Activated gamma-delta T cell treated with Interleukin-2 at 50 U/mL for 16 hours (primary cell): ENCODE results near the gene NAXE.
A peak's percentile ranks its signal among the peaks of the same experiment; 100 is the strongest.
"Not testable (repeated sequence)": the region's sequence is repeated elsewhere in the genome, so short reads cannot be mapped to it uniquely, and the experiment has no call there.

Experiments used
- DNase-seq: peaks from one replicate; pipeline ENCODE4 v3.0.0-alpha.2; 2020

The NAXE gene

GRCh38 chr1:156571261-156571852 lies 20.2 kb upstream of the NAXE start:
- no peak for DNase-seq

DNA sequence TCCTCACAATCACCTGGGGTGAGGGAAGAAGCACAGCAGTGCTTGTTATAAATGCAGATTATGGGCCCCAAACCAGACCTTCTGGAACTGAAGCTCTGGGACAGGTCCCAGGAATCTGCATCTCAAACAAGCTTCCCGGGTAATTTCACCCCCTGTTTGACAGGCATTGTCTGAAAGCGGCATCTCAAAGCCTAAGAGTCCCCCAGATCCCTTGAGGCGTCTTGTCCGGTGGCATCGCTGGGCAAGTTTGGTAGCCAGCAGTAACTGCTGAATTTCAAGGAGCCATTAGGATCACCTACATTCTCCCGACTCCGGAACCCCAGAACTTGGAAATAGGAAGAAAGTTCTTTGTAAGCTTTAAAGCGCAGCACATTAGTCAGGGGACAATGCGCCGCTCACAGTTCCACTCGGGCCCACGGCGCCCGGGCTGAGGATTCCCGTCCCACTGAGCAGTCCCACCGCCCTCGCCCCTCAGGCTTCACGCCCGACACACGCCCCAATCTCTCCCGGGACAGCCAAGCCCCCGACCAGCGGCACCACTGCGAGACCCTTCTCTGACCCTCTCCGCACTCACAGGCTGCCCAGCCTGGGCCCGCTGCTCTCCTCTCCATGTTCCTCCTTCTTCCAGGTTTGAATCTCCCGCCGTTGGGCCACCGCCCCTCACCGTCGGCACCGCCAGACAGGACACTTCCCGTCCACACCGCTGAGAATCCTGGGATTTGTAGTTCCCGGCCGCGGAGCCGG lies 19.5 kb upstream of the NAXE start, which contains the start of gene IQGAP3:
Gene IQGAP3, minus strand, starts transcription at position 647 of the 744 bp plus-strand sequence. Its CDS starts 36 bp downstream, at position 611.
- DNase-seq = peak; percentile 63

- no peak for DNase-seq
These were observed 18.9 kb upstream of the NAXE start for GRCh38 chr1:156572663-156573018.

DNA sequence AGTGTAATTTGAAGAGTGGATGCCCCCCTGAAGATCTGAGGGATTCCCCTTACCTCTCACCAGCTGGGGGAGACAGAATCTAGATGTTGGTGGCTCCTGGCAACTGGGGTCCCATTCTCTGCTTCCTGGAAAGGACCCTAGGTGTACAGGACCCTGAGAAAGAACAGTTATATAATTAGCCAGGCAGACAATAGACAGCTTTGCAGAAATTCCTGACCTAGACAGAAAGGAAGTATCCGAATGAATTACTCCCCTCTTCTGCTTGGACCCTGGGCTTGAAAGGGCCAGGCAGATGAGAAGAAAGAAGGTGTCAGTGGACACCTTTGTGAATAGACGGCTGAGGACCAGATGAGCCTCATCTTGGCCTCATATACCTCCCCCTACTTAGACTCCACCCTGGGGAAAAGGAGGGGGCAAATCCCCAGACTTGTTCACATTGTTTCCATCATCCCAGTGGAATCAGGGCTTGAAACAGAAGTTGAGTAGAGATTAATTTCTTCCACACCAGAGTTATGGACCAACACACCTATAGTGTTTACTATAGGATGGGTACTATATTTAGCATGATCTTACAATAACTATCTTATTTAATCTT lies 17.4 kb upstream of the NAXE start:
- no peak for DNase-seq

GRCh38 chr1:156577550-156577949 lies 14.0 kb upstream of the NAXE start:
- DNase-seq = no peak

GRCh38 chr1:156578055-156578454 lies 13.5 kb upstream of the NAXE start:
- no peak for DNase-seq

GRCh38 chr1:156579472-156579871 lies 12.1 kb upstream of the NAXE start, which contains the start of gene TTC24:
Gene TTC24, plus strand, starts transcription at chr1:156579723. Its CDS starts 1,642 bp downstream, at chr1:156581365.
- no peak for DNase-seq

- peak; percentile 70 for DNase-seq
These were observed 9.8 kb upstream of the NAXE start for GRCh38 chr1:156581661-156582387.

DNA sequence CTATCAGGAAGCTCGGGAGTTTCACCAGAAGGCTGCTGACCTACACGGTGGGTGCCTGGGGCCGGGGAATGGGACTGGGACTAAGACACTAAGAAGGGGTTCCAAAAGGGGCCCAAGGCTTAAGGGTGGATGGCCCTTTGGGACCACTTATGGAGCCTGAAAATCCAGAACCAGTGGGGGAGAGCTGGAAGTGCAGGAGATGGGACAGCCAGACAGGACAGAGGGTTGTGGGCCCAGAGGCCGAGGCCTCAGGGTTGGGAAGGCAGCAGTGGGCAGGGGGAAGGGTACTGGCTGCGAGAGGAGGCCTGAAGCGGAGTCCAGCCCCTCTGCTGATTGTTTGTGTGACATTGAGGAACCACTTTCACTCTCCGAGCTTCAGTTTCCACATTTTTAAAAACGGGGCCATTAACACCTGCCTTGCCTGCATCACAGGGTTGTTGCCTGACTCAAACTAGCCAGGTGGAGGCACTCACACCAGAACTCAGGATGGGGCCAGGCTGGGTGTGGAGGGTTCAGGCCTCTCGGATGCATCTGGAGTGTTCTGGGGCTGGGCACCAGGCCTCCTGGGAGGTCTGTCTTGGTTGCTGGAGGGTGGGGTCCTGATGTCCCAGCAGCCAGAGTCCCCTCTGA lies 9.1 kb upstream of the NAXE start:
- no peak for DNase-seq

DNA sequence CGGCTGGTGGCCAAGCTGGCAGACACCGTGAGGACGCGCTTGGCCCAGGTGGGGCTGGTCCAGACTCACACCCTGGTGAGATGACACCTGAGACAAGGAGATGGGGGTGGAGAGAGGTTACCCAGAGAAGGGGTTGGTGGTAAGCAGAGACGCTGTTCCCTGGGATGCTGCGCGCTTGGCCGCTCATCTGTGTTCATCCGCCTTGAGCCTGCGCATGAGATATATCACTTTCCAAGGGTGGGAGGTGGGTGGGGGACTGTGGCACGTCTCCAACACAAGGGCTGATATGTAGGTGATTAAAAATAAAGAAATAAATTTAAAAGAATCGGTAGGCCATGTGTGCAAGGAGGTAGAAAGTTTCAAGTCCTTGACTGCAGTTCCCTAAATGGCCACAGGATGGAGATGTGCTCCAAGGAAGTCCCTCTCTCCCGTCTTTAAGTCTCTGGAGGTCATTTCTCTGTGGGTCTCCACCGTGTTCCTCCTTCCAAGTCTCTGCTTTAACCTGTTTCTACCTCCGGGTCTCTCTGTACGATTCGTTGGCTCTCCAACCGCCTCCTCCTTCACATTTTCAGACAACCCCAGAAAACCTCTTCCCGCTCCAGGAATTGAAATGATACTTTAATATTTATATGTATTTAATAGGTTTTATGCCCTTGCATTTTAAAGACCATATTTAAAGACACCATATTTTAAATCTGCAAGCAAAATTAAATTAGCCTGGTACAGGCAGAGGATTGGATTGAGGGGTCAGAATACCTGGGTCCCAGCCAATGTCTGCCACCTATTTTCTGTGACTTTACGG lies 7.6 kb upstream of the NAXE start:
- DNase-seq = peak; percentile 79

DNA sequence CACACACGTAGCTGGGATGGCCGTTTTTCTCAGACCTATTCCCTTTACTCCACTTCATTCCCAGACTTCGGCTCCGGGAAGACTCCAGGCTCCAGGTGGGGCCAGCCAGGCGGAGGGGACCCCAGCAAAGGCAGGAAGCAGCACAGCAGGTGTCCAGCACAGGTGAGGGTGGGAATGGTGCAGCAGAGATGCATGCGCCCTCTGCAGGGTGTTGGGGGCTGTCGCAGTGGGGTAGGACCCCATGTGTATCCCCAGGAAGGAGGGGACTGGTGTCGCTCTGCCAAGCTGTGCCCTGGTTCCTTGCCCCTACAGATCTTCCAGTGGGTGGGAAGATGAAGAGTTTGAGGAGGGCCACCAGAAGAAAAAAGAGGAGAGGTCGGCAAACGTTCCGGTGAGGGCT lies 6.8 kb upstream of the NAXE start:
- no peak for DNase-seq

- no peak for DNase-seq
These were observed 5.3 kb upstream of the NAXE start for GRCh38 chr1:156586323-156586722.

GRCh38 chr1:156586892-156587477 lies 4.6 kb upstream of the NAXE start:
- no peak for DNase-seq

DNA sequence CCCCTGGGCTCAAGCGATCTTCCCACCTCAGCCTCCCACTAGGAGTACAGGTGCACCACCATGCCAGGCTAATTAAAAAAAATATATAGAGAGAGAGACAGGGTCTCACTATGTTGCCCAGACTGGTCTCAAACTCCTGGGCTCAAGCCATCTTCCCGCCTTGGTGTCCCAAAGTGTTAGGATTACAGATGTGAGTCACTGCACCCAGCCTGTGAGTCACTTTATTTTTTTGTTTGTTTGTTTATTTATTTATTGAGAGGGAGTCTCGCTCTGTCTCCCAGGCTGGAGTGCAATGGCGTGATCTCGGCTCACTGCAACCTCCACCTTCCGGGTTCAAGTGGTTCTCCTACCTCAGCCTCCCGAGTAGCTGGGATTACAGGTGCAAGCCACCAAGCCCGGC lies 3.6 kb upstream of the NAXE start:
- not testable (repeated sequence) for DNase-seq

GRCh38 chr1:156589546-156589945 lies 2.0 kb upstream of the NAXE start:
- no peak for DNase-seq

DNA sequence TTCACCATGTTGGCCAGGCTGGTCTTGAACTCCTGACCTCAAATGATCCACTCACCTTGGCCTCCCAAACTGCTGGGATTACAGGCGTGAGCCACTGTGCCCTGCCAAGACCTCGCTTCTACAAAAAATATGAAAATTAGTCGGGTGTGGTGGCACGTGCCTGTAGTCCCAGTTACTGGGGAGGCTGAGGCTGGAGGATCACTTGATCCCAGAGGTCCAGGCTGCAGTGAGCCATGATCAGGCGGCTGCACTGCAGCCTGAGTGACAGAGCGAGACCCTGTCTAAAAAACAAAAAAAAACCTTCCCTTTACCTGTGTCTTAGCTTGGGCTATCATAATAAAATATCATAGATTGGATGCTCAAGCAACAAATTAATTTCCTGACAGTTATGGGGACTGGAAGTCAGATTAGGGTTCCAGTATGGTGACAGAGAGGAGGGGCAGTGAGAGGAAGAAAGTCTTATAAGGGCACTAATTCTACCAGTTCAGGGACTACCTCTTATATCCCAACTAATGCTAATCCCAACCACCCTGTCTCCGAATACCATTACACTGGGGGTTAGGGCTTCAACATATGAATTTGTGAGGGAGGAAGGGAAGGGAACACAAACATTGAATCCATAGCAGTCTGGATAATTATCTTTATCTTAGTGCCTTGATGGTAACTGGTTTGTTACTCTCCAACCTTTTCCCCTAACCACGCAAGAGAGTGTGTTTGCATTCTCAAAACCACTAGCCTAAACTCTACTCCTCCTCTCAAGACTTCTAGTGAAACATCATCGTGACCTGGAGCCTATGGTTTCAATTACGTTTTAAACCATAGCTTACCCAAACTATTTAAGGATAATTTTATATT lies 1.0 kb upstream of the NAXE start:
- no peak for DNase-seq

DNA sequence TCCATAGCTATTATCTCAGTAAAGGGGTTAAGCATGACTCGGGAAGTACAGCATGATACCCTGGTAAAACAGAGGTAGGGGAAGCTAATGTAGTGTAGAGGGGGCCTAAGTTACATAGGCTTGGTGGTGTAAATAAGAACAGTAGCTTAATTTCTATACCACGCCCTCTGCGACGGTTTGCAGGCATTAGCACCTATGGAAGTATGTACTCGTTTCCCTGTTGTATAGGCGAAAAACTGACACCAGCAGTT lies 470 bp upstream of the NAXE start:
- no peak for DNase-seq

DNA sequence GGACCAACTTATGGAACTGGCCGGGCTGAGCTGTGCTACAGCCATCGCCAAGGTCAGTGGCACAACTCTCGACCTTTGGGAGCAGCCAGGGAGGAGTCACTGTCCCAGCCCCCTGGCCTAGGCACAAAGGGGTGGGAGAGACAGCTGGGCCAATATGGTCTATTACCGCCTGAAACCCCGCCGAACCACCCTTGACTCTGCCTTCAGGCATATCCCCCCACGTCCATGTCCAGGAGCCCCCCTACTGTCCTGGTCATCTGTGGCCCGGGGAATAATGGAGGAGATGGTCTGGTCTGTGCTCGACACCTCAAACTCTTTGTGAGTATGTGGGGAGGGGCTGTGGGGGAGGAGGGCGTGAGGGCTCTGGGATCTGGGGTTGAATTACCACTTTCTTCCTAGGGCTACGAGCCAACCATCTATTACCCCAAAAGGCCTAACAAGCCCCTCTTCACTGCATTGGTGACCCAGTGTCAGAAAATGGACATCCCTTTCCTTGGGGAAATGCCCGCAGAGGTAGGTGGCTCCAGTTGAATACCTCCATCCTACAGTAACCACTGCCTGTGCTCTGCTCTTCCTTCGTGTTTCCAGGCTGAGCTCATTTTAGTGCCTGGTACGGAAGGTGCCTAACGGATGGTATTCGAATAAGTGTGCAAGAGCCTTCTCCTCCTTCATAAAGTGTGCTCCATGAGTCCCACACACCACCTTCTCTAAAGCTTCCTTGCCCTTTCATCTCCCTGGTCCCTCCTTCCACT lies 758 bp downstream of the NAXE start:
- DNase-seq = no peak

- DNase-seq = no peak
These were observed 1.5 kb downstream of the NAXE start for GRCh38 chr1:156592910-156593660.

DNA sequence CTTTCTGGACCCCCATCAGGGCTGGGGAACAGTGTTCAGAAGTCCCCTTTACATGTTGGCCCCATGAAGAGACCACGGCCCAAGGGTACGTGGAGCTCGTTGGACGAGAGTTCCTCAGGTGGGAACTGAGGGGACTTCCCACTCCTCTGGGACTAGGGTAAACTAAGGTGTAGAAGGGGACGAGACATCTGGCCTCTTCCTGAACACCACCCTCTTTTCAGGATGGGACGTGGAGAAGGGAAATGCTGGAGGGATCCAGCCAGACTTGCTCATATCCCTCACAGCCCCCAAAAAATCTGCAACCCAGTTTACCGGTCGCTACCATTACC lies 2.0 kb downstream of the NAXE start:
- no peak for DNase-seq
